Measurements from ENCODE around the gene MAOA.

MAOA gene

GRCh38 chrX:43733699-43734098 is 77.6 kb downstream of the MAOA start (continued):
- TF ChIP-seq KLF17 (tag by site-specific recombination; IDR thresholded peaks at IDR 0.05) (no peak), ZNF398 (tag by site-specific recombination; IDR thresholded peaks at IDR 0.05) (no peak), ZNF571 (tag by site-specific recombination; IDR thresholded peaks at IDR 0.05) (no peak), ZNF610 (tag by site-specific recombination; IDR thresholded peaks at IDR 0.05; ENCODE audit: borderline replicate concordance) (no peak)

GRCh38 chrX:43734444-43734843 is 78.3 kb downstream of the MAOA start:
- no peak overlapping the region for H3K4me3 ChIP-seq (ENCODE audit: low read depth, low read length)
- H3K27ac ChIP-seq (ENCODE audit: extremely low read depth, low read depth, low read length): no peak overlapping the region
- no peaks in the 10 kb centered on the region for H3K4me1 ChIP-seq (ENCODE audit: control insufficient read depth, insufficient read depth, low read length)
- H3K36me3 ChIP-seq (ENCODE audit: control insufficient read depth in 2 of 2, insufficient read depth in 1 of 2, low read length in 2 of 2): peaks cover 0 to 6% of the 10 kb centered on the region in 2 experiments; a peak in 2 of 3 replicates
- ChIA-PET CTCF (interaction anchor here (0.7 to 1.0 kb wide), 3 partner anchors 151 to 175 kb away, joined by 3 to 4 read pairs (median 4); no protein-coding TSS in a partner anchor), POLR2A (no interaction called here)
- H3K9me3 ChIP-seq (ENCODE audit: control insufficient read depth, insufficient read depth, low read depth, low read length): no peaks in the 10 kb centered on the region
- TF ChIP-seq GLI2 (tag by site-specific recombination; IDR thresholded peaks at IDR 0.05; ENCODE audit: borderline replicate concordance, low read depth) (no peak), KLF7 (tag by site-specific recombination; IDR thresholded peaks at IDR 0.05; ENCODE audit: borderline replicate concordance) (no peak), ZNF76 (tag by site-specific recombination; IDR thresholded peaks at IDR 0.05; ENCODE audit: borderline replicate concordance, low read depth) (no peak), ZSCAN18 (tag by site-specific recombination; IDR thresholded peaks at IDR 0.05) (no peak), ZNF138 (tag by site-specific recombination; IDR thresholded peaks at IDR 0.05; ENCODE audit: borderline replicate concordance) (no peak), ZNF132 (tag by site-specific recombination; IDR thresholded peaks at IDR 0.05; ENCODE audit: borderline replicate concordance) (no peak), ZNF521 (tag by site-specific recombination; IDR thresholded peaks at IDR 0.05) (no peak), ZNF677 (tag by site-specific recombination; IDR thresholded peaks at IDR 0.05) (no peak), ZNF488 (tag by site-specific recombination; IDR thresholded peaks at IDR 0.05) (no peak), PRDM6 (tag by site-specific recombination; IDR thresholded peaks at IDR 0.05) (no peak), ZNF621 (tag by site-specific recombination; IDR thresholded peaks at IDR 0.05) (no peak), ZFP37 (tag by site-specific recombination; IDR thresholded peaks at IDR 0.05) (no peak), ZNF398 (tag by site-specific recombination; IDR thresholded peaks at IDR 0.05) (no peak), PRDM4 (tag by site-specific recombination; IDR thresholded peaks at IDR 0.05) (no peak), ZNF169 (tag by site-specific recombination; IDR thresholded peaks at IDR 0.05) (no peak), ZNF175 (tag by site-specific recombination; IDR thresholded peaks at IDR 0.05) (no peak), ZNF155 (tag by site-specific recombination; IDR thresholded peaks at IDR 0.05) (no peak), ZNF768 (tag by site-specific recombination; IDR thresholded peaks at IDR 0.05) (no peak)
